Activated T-helper 1 cell treated with anti-CD3 and anti-CD28 coated beads, Interleukin-2, amount 50 U/mL, for 16 hours (primary cell): ENCODE data around the gene PRICKLE2.

Source experiments
- DNase-seq, 2 donors: peaks; one replicate each; pipeline ENCODE4 v3.0.0-alpha.2; 2020; ENCODE audit warnings: low read depth in 1 of 2, low spot score in 1 of 2

PRICKLE2 gene

DNA sequence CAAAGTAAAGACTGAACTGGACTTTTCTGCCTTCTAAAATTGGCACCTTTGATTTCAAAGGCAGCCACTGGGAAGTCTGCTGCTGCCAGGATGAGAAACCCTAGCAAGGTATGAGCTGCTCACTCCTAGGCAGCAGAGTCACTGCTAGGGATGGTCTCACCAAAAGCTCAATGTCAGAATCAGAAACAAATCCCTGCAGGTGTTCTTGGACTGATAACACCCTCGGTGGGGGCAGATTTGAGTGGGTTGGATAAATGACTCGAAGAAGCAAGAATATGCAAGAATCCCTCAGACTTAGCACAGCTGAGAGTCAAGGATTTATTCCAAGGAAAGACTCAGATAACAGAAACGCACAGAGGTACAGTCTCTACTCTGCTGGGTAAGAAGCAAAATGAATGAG, 90.4 kb downstream of the PRICKLE2 start:
- no peak for DNase-seq

DNA sequence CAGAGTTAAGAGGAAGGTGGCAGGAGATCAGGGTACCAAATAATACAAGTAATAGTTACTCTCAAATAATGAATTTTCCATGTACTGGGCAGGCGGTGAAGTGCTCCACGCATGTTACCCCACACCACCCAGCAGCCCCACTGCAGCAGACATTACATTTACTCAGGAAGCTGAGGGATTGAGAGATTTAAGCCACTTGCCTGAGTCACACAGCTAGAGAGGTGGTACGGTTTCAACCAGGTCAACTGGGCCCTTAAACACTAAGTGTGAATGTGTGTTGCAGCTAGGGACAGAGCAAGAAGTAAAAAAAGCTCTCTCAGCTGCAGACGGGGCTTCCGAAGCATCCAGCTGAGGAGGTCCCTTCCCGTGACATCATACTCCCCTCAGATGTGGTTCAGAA, 91.3 kb downstream of the PRICKLE2 start:
- DNase-seq = no peak

DNA sequence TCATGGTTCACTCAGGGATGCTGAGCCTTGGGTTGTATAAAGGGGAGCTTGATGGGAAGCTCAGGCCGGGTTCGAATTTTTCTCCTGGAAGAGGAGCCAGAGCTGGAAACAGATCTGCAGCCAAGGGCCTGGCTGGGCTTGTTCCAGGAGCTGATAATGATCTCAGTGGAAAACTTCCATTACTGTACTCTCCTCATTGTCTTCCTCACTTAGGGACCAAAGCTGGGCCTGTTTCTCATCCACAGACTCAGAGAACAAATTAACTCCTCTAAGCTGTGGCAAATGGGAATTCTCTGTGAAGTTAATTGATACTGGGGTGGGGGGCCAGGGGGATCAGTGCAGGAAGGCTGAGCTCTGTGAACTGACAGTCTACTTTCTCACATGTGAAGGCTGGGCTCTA, 92.0 kb downstream of the PRICKLE2 start:
- DNase-seq = no peak

DNA sequence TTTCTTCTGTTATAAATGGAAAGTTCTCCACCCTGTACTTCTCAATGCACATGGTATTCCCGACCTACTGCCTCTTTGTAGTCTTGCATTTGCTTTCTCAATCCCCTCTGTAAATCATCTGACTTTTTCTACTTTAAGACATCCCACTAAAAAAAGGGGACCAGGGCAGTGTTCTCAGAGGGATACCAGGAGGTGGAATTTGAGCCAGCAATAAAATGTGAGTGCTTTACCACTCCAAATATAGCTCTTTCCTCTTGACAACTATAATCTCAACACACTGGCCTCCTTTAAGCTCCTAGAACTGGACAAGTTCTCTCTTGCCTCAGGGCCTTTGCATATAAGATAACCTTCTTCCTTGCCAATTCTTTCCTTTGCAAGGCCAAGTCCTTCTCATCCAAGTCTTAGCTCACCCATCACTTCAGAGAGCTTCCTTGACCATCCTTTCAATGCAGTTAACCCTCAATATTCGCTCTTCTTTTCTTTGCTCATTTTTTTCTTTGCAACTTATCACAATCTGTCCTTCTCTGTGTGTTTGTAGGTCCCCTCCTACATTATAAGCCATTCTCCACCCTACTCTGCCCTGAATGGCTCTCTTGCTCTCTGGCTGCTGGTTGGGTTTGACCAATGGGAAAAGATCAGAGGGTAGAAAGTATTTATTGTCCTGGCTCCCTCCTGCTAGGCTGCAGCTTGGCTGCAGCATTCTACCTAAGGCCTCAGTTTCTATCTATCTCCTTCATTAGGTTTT, 93.4 kb downstream of the PRICKLE2 start:
- no peak for DNase-seq

DNA sequence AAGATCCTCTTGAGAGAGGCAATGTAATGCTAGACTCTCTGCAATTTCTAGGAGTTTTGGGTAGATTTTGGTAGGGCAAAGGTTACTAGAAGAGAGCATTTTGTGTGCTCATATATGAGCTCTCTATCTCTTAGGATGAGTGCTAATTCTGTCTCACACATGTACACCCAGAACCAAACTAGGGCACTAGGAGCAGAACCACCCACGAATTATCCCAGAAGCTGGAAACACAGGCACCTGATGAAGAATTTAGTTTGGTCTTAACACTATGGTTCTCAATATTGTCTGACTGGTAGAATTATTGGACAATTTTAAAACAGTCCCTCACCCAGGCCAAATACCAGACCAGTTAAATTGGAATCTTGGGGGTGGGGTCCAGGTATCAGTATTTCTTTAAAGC, 94.8 kb downstream of the PRICKLE2 start:
- DNase-seq = no peak

DNA sequence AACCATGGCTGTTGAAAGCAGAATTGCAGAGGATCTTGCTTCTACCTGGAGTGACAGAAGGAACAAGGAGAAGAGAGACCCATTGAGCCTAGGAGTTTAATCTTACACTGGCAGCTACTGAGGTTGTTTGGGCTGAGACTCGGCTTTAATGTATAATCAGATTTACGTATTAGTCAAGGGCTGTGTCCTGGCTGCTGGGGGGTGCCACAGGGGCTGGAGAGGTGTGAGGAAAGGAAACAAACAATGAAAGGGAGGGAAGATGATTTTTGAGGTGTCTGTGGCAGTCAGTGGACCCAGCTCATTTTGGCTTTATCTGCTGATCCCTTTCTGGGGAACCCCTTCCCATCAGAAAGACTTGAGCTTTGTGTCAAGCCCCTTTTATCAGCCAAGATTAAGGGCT, 95.7 kb downstream of the PRICKLE2 start:
- DNase-seq = no peak

DNA sequence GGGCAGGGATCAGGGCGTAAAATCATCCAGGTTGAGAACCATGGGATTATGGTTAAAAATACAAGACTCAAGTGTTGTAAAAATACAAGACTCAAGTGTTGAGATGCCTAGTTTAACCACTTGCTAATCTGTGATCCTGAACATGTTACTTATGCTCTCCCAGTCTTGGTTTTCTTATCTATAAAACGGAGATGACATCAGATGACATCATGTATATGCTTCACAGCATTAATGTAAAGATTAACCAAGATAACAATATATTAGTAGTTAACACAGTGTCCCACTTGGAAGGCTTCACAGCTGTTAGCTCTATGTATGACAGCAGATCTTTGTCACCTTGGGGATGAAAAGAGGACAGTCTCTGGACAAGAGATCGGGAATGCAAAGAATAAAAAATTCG, 96.2 kb downstream of the PRICKLE2 start:
- DNase-seq = no peak

DNA sequence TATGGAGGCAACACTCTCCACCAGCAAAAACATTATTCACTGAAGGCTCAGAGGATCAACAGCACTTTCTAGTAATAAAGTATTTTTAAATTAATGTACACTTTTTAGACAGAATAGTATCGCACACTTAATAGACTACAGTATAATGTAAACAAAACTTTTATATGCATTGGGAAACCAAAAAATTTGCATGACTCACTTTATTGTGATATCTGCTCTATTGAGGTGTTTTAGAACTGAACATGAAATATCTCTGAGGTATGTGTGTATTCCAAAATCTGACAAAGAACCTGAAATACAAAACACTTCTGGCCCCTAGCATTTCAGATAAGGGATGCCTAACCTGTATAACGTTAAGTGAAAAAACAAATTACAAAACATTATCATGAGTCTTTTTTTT, 99.7 kb downstream of the PRICKLE2 start:
- no peak for DNase-seq

DNA sequence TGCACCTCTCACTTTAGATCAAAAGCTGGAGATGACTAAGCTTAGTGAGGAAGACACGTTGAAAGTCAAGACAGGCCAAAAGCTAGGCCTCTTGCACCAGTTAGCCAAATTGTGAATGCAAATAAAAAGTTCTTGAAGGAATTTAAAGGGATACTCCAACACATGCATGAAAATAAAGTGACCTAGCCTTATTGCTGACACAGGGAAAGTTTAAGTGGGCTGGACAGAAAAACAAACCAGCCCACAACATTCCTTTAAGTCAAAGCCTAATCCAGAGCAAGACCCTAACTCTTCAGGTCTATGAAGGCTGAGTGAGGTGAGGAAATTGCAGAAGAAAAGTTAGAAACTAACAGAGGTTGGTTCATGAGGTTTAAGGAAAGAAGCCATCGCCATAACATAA, 101.3 kb downstream of the PRICKLE2 start:
- no peak for DNase-seq

DNA sequence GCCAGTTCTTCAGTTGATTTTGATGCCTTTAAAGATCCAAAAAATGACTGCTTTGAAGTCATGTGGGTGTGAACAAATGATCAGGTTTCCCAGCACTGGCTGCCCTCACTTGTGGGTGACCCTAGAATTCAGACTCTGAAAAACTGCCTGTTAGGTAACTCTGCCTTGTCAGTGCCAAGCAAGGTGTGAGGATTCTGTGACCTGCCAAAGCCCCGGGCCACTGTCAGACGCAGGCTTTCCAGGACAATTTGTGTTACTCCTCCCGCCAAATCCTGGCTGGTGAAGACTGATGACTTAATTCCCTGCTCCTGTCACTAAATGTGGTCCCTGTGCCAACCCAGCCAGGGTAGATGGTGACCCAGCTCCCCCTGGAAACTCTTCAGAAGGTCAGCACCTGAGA, 102.8 kb downstream of the PRICKLE2 start:
- no peak for DNase-seq

DNA sequence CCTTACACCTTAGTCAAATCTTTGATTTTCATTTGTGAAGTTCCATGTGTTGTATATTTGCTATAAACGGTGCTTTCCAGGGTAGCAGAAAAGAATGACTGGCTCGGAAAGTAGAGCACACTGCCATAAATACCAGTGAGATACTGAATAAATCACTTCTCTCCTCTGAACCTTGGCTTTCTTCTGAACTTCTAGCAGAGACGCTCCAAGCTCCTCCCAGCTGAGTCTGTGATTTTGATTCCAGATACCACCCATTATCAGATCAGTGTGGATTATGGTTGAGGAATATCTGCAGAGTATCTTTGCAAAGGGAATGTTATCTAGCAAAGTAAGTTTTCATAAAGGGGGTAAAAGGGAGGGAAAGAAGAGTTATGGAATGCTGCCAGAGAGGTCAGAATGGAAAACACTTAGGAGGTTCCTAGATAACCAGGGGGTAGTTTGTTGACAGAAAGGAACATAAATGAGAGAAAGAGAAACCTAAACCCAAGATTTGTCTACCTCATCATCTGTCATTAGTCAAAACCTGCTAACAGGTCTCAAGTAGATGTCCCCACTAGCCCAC, 103.4 kb downstream of the PRICKLE2 start:
- DNase-seq = no peak

DNA sequence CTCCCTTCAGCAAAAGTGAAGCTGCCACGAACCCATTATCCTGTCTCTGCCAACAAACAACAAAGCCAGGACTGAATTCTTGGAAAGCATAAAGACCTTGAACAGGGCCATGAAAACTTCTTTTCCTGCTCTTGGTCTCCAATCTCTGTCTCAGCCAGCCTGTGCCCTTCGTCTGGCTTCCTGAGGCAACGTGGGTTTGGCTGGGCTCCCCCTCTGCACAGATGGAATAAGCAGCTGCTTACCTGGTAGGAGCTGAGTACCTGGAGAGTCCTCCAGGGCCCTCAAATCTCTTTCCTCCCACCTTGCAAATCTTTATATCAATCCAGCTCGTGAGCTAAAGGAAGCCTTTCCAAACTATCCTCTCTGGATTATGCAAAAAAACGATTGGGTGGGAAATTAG, 104.4 kb downstream of the PRICKLE2 start:
- no peak for DNase-seq

DNA sequence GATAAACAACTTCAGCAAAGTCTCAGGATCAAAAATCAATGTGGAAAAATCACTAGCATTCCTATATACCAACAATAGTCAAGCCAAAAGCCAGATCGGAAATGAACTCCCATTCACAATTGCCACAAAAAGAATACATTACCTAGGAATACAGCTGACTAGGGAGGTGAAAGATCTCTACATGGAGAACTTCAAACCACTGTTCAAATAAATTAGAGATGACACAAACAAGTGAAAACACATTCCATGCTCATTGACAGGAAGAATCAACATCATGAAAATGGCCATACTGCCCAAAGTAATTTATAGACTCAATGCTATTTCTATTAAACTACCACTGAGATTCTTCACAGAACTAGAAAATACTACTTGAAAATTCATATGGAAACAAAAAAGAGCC, 107.8 kb downstream of the PRICKLE2 start:
- DNase-seq = no peak

DNA sequence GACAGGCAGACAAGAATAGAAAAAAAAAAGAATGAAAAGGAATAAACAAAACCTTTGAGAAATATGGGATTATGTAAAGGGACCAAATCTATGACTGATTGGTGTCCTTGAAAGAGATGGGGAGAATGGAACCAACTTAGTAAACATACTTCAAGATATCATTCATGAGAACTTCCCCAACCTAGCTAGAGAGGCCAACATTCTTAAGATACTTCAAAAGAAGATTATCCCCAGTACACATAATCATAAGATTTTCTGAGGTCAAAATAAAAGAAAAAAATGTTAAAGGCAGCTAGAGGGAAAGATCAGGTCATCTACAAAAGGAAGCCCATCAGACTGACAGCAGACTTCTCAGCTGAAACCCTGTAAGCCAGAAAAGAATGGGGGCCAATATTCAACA, 110.6 kb downstream of the PRICKLE2 start:
- no peak for DNase-seq

DNA sequence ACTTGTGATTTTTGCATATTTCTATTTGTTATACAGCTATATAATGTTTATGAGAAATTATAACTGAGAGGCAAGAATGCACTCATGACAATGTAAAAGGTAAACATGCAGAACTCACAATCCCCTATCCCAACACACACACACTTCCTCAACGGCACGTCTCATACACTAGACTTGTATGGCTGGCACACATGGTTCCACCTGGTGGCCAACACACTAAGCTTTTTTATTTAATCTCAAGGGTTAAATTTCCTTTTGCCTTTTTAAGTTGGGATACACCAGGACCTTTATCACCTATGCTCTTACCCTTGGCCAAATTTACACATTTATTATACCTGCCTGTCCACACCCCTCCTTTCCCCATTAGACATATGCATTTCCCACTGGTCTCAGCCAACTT, 113.4 kb downstream of the PRICKLE2 start:
- no peak for DNase-seq

DNA sequence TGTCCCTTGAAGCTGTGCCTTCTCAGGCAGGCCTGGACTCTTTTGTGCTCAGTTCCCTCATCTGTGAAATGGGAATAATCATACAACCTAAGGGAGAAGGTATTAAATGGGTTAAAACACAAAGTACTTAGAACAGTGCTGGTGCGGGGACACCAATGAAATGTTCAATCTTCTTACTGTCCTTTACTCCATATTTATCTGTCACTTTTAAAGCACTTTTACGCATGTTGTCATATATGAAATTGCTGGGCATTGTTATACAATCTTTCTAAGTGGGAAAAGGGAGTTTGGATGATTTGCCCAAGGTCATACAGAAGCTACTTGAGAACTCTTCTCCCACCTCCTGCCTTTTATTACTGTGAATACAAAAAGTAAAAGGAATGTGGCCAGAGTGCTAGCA, 114.2 kb downstream of the PRICKLE2 start:
- no peak for DNase-seq

DNA sequence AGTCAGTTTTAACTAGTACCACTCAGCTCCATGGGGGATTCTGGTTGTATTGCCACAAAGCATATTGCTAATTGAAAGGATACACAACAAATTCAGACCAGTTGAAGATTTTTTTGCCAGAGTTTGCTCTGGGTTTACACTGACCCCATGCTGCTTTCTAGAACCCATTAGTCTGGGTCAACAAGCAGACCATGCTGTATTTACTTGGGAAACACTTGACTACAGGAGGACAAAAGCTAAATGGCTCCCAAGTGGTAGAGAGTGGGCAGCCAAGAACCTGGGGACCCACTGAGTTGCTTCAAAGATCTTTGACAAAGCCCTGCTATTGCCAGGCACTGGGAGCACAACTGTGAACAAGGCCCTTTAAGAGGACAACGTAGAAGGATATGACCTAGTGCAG, 115.2 kb downstream of the PRICKLE2 start:
- no peak for DNase-seq

DNA sequence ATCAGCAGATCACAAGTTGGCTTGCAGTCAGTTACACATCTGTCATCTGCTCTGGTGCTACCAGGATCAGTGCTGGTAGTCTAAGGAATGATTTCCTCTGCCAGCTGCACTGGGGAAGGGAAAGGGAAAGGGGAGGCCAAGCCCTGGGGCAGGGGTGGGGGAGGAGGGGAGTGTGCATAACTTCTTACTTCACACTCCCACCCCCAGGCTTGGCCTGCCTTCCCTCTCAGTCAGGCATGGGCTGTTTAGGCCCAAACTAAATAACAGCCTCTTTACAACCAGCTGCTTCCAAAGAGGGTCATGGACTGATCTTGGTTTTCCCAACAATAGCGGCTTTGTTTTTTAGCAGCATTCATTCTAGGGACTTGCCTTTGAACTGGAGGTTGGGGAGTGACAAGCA, 115.8 kb downstream of the PRICKLE2 start:
- no peak for DNase-seq

DNA sequence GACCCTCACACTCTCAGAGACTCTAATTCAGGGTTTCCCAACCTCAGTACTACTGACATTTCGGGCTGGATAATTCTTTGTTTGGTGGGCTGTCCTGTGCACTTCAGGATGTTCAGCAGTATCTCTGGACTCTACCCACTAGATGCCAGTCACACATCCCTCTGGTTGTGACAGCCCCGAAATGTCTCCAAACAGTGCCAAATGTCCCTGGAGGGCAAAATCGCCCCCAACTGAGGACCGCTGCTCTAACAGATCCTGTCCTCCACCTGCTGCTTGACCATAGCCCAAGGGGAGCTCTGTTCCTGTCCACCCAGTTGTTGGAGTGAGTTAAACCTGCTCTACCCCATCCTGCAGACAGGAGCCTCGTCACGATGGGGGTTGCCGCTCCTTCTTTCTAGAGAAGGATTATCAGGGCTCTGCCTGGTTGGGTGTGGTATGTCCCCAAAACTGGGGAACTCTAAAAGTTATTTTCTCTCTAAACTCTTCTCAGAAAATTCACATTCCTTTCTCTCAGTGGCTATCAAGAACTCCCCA, 116.4 kb downstream of the PRICKLE2 start:
- no peak for DNase-seq

DNA sequence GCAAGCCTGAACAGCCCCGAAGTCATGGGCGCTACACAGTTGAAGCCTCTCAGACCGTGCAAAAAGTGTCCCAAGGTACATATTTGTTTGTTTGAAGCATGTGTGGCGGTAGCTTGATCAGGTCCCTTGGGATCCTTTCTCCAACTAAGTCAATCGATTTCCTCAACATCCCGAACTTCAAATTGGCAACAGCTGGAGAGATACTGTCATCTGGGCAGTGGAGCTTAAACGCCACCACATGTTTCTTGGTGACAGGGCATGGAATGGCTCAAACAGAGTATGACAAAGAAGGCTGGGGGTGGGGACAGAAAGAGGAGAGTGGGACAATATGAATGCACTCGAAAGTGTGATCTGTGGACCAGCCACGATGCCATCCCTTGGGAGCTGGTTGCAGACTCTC, 117.0 kb downstream of the PRICKLE2 start:
- no peak for DNase-seq

DNA sequence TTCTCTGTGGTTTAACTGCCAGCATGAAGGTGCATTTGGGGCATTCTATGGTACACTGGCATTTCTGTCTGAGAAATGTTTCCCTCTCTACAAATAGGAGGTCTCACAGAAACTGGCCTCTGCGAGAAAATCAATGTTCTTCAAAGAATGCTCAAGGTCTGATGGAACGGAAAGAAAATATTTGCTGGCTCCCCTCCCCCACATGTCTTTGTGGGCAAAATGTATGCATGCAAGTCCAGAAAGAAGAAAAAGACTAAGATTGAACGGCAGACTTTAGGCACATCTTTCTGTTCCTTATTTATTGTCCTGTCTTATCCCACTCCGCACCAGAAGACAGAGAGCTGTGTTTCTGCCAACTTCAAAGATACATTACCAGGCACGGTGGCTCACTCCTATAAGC, 118.1 kb downstream of the PRICKLE2 start:
- DNase-seq = no peak

DNA sequence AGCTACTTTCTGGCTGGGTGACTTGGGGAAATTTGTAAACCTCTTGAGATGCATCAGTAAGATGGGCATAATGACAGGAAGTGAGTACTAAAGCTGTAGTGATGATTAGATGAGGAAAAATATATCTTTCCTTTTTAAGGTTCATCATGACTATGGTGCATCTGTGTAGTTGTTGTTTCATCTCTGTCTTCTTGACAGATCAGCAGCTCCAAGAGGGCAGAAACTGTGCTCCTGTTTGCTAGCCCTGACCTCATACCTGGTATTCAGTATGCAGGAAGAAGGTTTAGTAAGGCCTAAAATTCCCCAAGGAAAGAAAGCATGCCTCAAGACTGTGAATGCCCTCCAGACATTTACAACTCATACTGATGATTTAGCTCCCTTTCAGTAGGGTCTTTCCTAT, 119.5 kb downstream of the PRICKLE2 start:
- DNase-seq = no peak

DNA sequence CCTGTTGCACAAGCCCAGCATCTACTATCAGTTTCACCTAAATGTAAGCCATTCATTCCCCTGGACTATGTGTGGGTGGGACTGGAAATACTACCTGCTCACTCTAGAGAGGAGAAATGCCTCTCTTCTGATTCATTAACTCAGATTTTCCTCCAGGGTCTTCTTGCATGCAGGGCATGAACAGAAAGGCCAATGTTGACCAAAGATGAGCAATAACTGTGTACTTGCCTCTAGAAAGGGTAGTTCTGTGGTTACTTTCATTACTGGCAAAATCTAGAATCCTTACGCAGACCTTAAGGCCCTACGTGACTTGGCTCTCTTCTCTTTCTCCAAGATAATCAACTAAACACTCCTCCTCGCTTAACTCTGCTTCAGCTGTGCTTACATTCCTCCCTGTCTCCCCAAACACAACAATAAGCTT, 120.6 kb downstream of the PRICKLE2 start:
- DNase-seq = no peak
